WTC11 (cell line): ENCODE results near the gene NRF1.

Source experiments
- ATF6 ChIP-seq: sonication (generic); formaldehyde crosslinking; IDR thresholded peaks from 2 replicates; pipeline ENCODE4 v1.8.1; 2023; ENCODE audit warnings: mild to moderate bottlenecking, missing genetic modification reagents
- CDX4 ChIP-seq: fragments of 250-450 bp; sonication (Bioruptor Pico); IDR thresholded peaks from 2 replicates; pipeline ENCODE4 v1.9.0; 2021; ENCODE audit warnings: moderate library complexity, mild to moderate bottlenecking, inconsistent platforms, borderline replicate concordance
- EMX1 ChIP-seq: fragments of 250-450 bp; sonication (Bioruptor Pico); IDR thresholded peaks from 2 replicates; pipeline ENCODE4 v1.8.0; 2021; ENCODE audit warnings: mild to moderate bottlenecking
- ESRRA ChIP-seq: sonication (generic); formaldehyde crosslinking; IDR thresholded peaks from 2 replicates; pipeline ENCODE4 v1.8.1; 2022; ENCODE audit warnings: mild to moderate bottlenecking, missing genetic modification reagents, borderline replicate concordance
- TP53 ChIP-seq: sonication (generic); formaldehyde crosslinking; IDR thresholded peaks from 2 replicates; pipeline ENCODE4 v1.8.1; 2023; ENCODE audit warnings: mild to moderate bottlenecking, missing genetic modification reagents
- ZNF121 ChIP-seq: sonication (generic); formaldehyde crosslinking; IDR thresholded peaks from 2 replicates; pipeline ENCODE4 v1.8.0; 2023; ENCODE audit warnings: missing genetic modification reagents
- ZNF219 ChIP-seq: sonication (generic); formaldehyde crosslinking; IDR thresholded peaks from 2 replicates; pipeline ENCODE4 v1.8.0; 2023; ENCODE audit warnings: missing genetic modification reagents, mild to moderate bottlenecking, borderline replicate concordance
- ZNF232 ChIP-seq: sonication (generic); formaldehyde crosslinking; IDR thresholded peaks from 2 replicates; pipeline ENCODE4 v1.8.0; 2022; ENCODE audit warnings: mild to moderate bottlenecking, missing genetic modification reagents
- ZNF425 ChIP-seq: fragments of 250-450 bp; sonication (Bioruptor Pico); conservative IDR thresholded peaks from 2 replicates; pipeline ENCODE4 v1.9.0; 2021; ENCODE audit warnings: mild to moderate bottlenecking
- TF ChIP-seq, protein P1 (sequence below): sonication (generic); formaldehyde crosslinking; IDR thresholded peaks from 2 replicates; pipeline ENCODE4 v1.8.1; 2022; ENCODE audit warnings: mild to moderate bottlenecking, moderate library complexity, missing genetic modification reagents
- TF ChIP-seq, protein P2 (sequence below): fragments of 200-600 bp; IDR thresholded peaks from 2 replicates; pipeline ENCODE4 v1.8.0; 2022; ENCODE audit warnings: antibody characterized with exemption
- TF ChIP-seq, protein P3 (sequence below): sonication (generic); formaldehyde crosslinking; conservative IDR thresholded peaks from 2 replicates; pipeline ENCODE4 v1.8.1; 2023; ENCODE audit warnings: mild to moderate bottlenecking, low read depth, missing genetic modification reagents, moderate library complexity
- TF ChIP-seq, protein P4 (sequence below): sonication (generic); formaldehyde crosslinking; IDR thresholded peaks from 2 replicates; pipeline ENCODE4 v1.8.0; 2022; ENCODE audit warnings: mild to moderate bottlenecking, missing genetic modification reagents

GRCh38 chr7:129605960-129606614 lies 5.4 kb upstream of the NRF1 start:
- TF ChIP-seq, protein P1, sequence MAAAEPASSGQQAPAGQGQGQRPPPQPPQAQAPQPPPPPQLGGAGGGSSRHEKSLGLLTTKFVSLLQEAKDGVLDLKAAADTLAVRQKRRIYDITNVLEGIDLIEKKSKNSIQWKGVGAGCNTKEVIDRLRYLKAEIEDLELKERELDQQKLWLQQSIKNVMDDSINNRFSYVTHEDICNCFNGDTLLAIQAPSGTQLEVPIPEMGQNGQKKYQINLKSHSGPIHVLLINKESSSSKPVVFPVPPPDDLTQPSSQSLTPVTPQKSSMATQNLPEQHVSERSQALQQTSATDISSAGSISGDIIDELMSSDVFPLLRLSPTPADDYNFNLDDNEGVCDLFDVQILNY (CRISPR knock-in tag): no peak
- TF ChIP-seq, protein P2, sequence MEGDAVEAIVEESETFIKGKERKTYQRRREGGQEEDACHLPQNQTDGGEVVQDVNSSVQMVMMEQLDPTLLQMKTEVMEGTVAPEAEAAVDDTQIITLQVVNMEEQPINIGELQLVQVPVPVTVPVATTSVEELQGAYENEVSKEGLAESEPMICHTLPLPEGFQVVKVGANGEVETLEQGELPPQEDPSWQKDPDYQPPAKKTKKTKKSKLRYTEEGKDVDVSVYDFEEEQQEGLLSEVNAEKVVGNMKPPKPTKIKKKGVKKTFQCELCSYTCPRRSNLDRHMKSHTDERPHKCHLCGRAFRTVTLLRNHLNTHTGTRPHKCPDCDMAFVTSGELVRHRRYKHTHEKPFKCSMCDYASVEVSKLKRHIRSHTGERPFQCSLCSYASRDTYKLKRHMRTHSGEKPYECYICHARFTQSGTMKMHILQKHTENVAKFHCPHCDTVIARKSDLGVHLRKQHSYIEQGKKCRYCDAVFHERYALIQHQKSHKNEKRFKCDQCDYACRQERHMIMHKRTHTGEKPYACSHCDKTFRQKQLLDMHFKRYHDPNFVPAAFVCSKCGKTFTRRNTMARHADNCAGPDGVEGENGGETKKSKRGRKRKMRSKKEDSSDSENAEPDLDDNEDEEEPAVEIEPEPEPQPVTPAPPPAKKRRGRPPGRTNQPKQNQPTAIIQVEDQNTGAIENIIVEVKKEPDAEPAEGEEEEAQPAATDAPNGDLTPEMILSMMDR: no peak
- TF ChIP-seq ESRRA (CRISPR knock-in tag) (no peak), ZNF121 (CRISPR knock-in tag) (no peak), EMX1 (CRISPR knock-in tag) (no peak), ZNF425 (CRISPR knock-in tag) (no peak), ZNF219 (no peak), ATF6 (no peak), TP53 (CRISPR knock-in tag) (no peak), ZNF232 (no peak), CDX4 (no peak)
- TF ChIP-seq, protein P3, sequence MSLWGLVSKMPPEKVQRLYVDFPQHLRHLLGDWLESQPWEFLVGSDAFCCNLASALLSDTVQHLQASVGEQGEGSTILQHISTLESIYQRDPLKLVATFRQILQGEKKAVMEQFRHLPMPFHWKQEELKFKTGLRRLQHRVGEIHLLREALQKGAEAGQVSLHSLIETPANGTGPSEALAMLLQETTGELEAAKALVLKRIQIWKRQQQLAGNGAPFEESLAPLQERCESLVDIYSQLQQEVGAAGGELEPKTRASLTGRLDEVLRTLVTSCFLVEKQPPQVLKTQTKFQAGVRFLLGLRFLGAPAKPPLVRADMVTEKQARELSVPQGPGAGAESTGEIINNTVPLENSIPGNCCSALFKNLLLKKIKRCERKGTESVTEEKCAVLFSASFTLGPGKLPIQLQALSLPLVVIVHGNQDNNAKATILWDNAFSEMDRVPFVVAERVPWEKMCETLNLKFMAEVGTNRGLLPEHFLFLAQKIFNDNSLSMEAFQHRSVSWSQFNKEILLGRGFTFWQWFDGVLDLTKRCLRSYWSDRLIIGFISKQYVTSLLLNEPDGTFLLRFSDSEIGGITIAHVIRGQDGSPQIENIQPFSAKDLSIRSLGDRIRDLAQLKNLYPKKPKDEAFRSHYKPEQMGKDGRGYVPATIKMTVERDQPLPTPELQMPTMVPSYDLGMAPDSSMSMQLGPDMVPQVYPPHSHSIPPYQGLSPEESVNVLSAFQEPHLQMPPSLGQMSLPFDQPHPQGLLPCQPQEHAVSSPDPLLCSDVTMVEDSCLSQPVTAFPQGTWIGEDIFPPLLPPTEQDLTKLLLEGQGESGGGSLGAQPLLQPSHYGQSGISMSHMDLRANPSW (CRISPR knock-in tag): no peak
- TF ChIP-seq, protein P4, sequence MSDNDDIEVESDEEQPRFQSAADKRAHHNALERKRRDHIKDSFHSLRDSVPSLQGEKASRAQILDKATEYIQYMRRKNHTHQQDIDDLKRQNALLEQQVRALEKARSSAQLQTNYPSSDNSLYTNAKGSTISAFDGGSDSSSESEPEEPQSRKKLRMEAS (CRISPR knock-in tag): no peak
